Measurements from ENCODE around the gene HOXB6.

The HOXB6 gene

GRCh38 chr17:48551214-48551555 is 53.6 kb downstream of the HOXB6 start:
- FAIRE-seq: no peak

- FAIRE-seq: no peak
Observed at GRCh38 chr17:48550502-48551213, 54.1 kb downstream of the HOXB6 start.

GRCh38 chr17:48549914-48550501 is 54.8 kb downstream of the HOXB6 start:
- FAIRE-seq: no peak

- no peak for FAIRE-seq
Observed at GRCh38 chr17:48549281-48549630, 55.5 kb downstream of the HOXB6 start.

- FAIRE-seq: no peak
Observed at GRCh38 chr17:48548523-48549280, 56.1 kb downstream of the HOXB6 start.

GRCh38 chr17:48547808-48548522 is 56.8 kb downstream of the HOXB6 start:
- FAIRE-seq: no peak

GRCh38 chr17:48546924-48547807 is 57.6 kb downstream of the HOXB6 start:
- FAIRE-seq: no peak

- no peak for FAIRE-seq
Observed at GRCh38 chr17:48546137-48546923, 58.5 kb downstream of the HOXB6 start.

Measured in A204.1 (cell line).